Mononuclear cell (primary cell): ENCODE measurements around the gene PDE10A. TPM values are rescaled to one million over a fixed set of nuclear protein-coding genes. Genes with fewer than 3 reads are reported as not detected.

Source experiments
- H3K27me3 ChIP-seq: 2 replicates; pipeline ENCODE4 v1.6.0; 2011; ENCODE audit warnings: low read length, control low read depth; ENCODE audit not compliant: insufficient read depth
- H3K4me1 ChIP-seq: 2 replicates; pipeline ENCODE4 v1.5.1; 2011; ENCODE audit warnings: mild to moderate bottlenecking, low read length, control low read depth; ENCODE audit not compliant: insufficient read depth
- H3K4me3 ChIP-seq: 2 replicates; pipeline ENCODE4 v1.5.1; 2011; ENCODE audit warnings: mild to moderate bottlenecking, low read length, moderate library complexity
- H3K9me3 ChIP-seq: 2 replicates; pipeline ENCODE4 v1.5.1; 2011; ENCODE audit warnings: low read depth, mild to moderate bottlenecking, control low read depth, low read length
- total RNA-seq: library from RNA; depleted of rRNA; stranded (reverse); fragments of >200 nt; gene quantifications from one replicate; pipeline ENCODE4 v1.2.3, GENCODE V29; 2012

PDE10A gene
- total RNA-seq, 1 donor = 0.10 TPM

- H3K4me3 ChIP-seq = no peak overlapping the region
- no peaks in the 10 kb centered on the region for H3K9me3 ChIP-seq
- H3K4me1 ChIP-seq = no peaks in the 10 kb centered on the region
- H3K27me3 ChIP-seq = no peaks in the 10 kb centered on the region
These were observed 9.8 kb downstream of the PDE10A start for GRCh38 chr6:165653196-165653595.

- H3K9me3 ChIP-seq = no peaks in the 10 kb centered on the region
- H3K4me3 ChIP-seq = no peak overlapping the region
- H3K27me3 ChIP-seq = no peaks in the 10 kb centered on the region
- H3K4me1 ChIP-seq = no peaks in the 10 kb centered on the region
These were observed 10.3 kb downstream of the PDE10A start for GRCh38 chr6:165652766-165653165.

DNA sequence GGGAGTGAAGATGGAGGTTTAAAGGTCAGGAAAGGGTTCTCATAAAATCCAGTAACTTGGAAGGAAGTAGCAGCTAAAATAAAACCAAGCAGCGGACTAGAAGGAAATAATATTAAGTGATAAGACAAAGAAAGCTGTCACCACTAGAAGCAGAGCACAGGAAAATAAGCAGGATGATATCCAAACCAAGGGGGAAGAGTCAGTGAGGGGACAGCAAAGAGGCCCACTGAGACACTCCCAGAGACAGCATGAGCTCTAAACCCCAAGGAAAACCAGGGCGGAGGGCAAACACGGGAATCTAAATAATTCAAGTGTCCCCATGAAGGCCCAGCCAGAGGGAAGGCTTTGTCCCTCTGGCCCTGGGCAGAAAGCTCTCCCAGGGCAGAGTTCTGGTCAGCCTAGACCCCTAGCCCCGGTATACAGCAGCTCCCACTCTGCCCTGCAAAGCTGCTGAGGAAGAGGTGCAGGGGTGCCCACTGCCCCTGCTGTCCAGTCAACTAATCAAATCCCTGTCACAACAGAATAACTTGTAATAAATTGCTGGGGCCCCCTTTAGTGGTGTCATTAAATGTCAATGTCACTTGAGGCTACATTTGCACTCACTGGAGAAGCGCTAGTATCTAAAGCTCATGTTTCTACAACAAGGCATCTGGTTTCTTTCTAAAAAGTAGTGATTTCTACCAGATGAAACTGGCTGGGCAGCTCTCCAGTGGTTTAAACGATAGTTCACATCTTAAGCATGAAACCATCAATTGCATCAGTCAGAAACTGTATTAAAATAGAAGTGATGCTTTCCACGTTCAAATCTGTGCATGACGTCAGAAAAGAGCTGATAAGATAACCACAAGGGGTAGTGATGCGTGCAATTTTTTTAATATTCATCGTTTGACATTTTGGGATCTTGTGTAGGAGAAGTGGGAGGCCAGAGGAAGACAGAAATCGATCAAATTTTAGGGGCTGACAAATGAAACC lies 13.6 kb downstream of the PDE10A start:
- no peaks in the 10 kb centered on the region for H3K4me1 ChIP-seq

GRCh38 chr6:165647041-165647440 lies 16.0 kb downstream of the PDE10A start:
- no peaks in the 10 kb centered on the region for H3K9me3 ChIP-seq
- H3K4me3 ChIP-seq = no peak overlapping the region
- H3K4me1 ChIP-seq = no peaks in the 10 kb centered on the region
- H3K27me3 ChIP-seq = no peaks in the 10 kb centered on the region

More for the DNA sequence above, 13.6 kb downstream of the PDE10A start:
- Histone ChIP-seq H3K4me3 (no peak overlapping the region), H3K27me3 (no peaks in the 10 kb centered on the region), H3K9me3 (no peaks in the 10 kb centered on the region)

DNA sequence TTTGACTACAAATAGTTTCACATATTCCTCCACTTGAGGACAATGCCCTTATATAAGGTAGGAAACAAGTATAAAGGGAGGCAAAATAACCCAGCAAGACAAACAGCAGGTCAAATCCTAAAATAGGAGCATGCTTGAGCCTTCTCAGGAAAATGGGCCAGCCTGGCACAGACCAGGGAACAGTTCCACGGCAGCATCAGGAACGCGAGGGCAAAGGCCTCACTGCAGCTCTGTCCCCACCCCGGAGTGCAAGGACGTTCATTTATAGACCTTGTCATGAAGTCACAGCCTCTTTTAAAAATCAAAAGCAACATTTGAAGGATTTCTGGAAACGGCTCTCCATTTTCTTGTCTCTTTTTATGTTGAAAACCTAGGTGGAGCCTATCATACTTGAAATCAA lies 17.1 kb downstream of the PDE10A start:
- Histone ChIP-seq H3K9me3 (no peaks in the 10 kb centered on the region), H3K4me1 (no peaks in the 10 kb centered on the region), H3K4me3 (no peak overlapping the region), H3K27me3 (no peaks in the 10 kb centered on the region)

DNA sequence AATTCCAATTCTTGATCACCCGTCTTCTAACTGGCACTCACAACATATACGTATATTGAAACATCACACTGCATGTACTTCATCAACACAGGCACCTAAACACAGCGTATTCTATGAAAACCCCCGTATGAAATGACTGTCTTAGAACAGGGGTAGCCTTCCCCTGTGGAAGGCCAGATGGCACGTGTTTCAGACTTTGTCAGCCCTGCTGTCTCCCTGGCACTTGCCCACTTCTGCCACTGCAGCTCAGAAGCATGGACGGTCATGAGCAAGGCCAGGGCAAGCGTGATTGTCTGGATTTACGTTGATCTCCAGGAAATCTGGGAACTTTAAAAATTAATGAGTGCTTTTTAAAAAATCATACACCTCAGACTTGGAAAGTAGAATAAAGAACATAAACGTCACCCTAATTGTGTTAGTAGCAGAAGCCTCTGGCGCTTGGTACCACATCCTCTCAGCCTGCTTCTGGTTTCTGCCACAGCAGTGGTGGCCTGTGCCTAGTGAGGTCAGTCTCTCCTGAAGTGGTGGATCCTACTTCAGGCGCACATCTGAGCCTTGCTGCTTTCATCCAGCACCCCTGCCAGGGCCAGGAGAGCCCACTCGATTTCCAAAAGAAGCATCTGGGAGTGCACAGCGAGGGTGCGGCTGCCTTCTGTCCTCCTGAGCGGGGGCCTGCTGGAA lies 18.3 kb downstream of the PDE10A start:
- H3K9me3 ChIP-seq = no peaks in the 10 kb centered on the region
- no peak overlapping the region for H3K4me3 ChIP-seq
- H3K27me3 ChIP-seq = no peaks in the 10 kb centered on the region
- no peaks in the 10 kb centered on the region for H3K4me1 ChIP-seq

DNA sequence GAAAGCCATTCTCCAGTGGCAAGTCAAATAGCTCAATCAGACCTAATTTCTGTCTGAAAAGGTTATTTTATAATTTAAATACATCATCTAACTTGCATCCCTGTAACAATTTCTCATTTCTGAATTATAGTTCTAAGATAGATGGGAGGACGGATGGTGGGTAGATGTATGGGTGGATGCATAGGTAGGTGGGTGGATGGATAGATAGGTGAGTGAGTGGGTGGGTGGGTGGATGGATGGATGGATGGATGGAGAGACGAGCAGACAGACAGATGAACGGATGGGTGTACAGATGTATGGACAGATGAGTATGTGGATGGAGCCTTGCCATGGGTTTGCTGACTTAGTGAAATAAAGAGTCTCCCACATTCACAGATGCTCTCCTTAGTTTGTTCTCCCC lies 20.0 kb downstream of the PDE10A start:
- Histone ChIP-seq H3K4me1 (no peaks in the 10 kb centered on the region), H3K9me3 (no peaks in the 10 kb centered on the region), H3K27me3 (no peaks in the 10 kb centered on the region), H3K4me3 (no peak overlapping the region)

DNA sequence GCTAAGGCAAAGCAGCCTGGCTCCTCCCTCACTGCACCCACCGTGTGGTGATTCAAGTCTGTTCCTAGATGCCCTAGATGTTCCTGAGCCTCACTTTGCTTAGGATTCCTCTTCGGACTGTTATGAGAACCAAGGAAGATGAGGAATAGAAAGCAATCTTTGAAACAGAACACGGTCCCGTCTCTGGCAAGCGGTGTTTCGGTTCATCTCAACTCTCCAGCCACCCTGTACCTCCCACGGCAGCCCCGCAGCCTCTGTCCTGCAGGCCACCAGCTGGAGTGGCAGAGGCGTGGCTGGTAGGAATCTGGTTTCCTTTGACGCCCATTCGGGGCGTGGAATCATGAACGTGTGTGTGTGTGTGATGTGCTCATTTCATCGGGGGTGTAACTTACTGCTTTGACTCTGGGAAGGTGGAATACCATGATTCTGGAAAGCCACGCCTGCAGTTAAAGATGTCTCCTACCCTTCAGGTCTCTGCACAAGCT lies 21.3 kb downstream of the PDE10A start:
- H3K27me3 ChIP-seq = no peaks in the 10 kb centered on the region
- no peaks in the 10 kb centered on the region for H3K4me1 ChIP-seq
- H3K9me3 ChIP-seq = no peaks in the 10 kb centered on the region
- no peak overlapping the region for H3K4me3 ChIP-seq

GRCh38 chr6:165640806-165641205 lies 22.2 kb downstream of the PDE10A start:
- Histone ChIP-seq H3K9me3 (no peaks in the 10 kb centered on the region), H3K27me3 (peaks cover 3% of the 10 kb centered on the region), H3K4me1 (no peaks in the 10 kb centered on the region), H3K4me3 (no peak overlapping the region)

GRCh38 chr6:165638530-165638929 lies 24.5 kb downstream of the PDE10A start:
- H3K9me3 ChIP-seq = no peaks in the 10 kb centered on the region
- no peak overlapping the region for H3K4me3 ChIP-seq
- H3K4me1 ChIP-seq = no peaks in the 10 kb centered on the region
- H3K27me3 ChIP-seq = peaks cover 3% of the 10 kb centered on the region

GRCh38 chr6:165637586-165637985 lies 25.5 kb downstream of the PDE10A start:
- Histone ChIP-seq H3K27me3 (peaks cover 3% of the 10 kb centered on the region), H3K4me3 (no peak overlapping the region)

DNA sequence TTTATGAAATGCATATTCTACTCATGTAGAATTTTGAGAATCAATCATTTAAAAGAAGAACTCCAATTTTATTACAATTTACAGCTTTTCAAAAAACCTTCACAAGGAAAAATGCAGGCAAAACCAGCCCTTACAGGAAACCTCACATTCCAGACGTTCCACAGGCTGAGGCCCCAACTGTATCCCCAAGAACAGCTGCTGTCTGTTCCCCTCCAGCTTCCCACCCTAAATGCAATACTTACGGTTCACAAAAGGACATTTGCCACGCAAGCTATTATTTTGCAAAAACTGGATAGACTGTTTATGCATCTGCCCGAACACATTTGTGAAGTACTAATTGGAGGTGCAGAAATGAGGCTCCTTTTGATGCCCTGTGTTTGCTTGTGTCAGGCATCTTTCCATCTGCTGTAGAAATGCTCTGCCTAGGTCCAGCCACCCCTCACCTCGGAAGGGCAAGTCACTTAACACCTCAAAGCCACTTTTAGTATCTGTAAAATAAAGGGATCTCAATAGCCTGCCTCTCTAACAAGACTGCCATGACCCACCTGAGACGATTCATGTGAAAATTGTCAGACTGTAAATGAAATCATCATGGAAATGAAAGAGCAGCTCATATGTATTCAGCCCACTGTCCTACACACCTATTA lies 26.5 kb downstream of the PDE10A start:
- Histone ChIP-seq H3K9me3 (no peaks in the 10 kb centered on the region), H3K4me3 (no peak overlapping the region), H3K4me1 (no peaks in the 10 kb centered on the region), H3K27me3 (peaks cover 3% of the 10 kb centered on the region)

More at GRCh38 chr6:165637586-165637985, 25.5 kb downstream of the PDE10A start:
- no peaks in the 10 kb centered on the region for H3K4me1 ChIP-seq
- no peaks in the 10 kb centered on the region for H3K9me3 ChIP-seq

- Histone ChIP-seq H3K27me3 (peaks cover 3% of the 10 kb centered on the region), H3K4me3 (no peak overlapping the region), H3K9me3 (no peaks in the 10 kb centered on the region), H3K4me1 (no peaks in the 10 kb centered on the region)
These were observed 27.1 kb downstream of the PDE10A start for GRCh38 chr6:165635965-165636364.

DNA sequence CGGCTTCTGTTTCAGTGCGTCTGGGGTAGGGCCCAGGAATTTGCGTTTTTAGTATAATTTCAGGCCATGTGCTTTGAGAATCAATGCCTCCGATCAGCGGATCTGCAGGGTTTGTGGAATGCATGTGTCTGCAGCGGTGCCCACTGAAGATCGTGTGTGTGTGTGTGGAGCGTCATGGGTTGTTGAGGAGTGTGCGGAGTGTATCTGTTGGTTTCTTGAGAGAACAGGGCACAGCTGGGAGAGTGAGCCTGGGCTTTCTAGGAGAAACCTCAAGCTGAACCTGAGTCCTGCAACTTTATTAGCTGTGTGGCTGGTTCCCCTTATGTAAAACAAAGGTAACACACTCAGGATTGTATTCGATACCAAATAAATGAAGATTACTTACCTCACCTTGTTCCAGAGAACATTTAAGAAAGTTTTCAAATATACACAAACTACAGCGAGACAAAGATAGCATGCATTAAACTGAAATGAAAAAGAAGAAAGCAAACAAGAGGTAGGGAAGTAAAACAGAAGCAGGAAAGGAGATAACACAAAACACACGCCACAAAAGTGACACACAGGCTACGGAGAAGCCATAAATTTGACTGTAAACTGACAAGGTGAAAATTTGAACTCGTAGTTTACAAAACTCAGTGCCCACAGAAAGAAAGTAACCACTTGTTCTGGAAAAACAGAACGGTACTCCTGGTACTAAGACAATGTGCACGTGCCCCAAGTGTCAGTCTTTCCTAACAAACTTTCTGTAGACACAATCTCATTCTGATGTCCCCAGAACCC lies 28.8 kb downstream of the PDE10A start:
- no peak overlapping the region for H3K4me3 ChIP-seq
- H3K4me1 ChIP-seq = no peaks in the 10 kb centered on the region
- H3K27me3 ChIP-seq = peaks cover 3% of the 10 kb centered on the region
- no peaks in the 10 kb centered on the region for H3K9me3 ChIP-seq
